Measurements from ENCODE around the gene EFNA5. TPM values are rescaled to one million over a fixed set of nuclear protein-coding genes. Genes with fewer than 3 reads are reported as not detected.

EFNA5 gene
- total and polyA plus RNA-seq, 10 of the 15 experiments (the other 5 are each of a cell fraction or from before 2014, with no cell fraction given) = 0.19 to 12.6 (median 3.9) TPM

GRCh38 chr5:107601076-107601475 is 69.7 kb downstream of the EFNA5 start (continued):
- no peak for TF ChIP-seq PRDM15 (CRISPR knock-in tag; IDR thresholded peaks at IDR 0.05)
- TF ChIP-seq BACH1 (IDR thresholded peaks at IDR 0.05; ENCODE audit: borderline replicate concordance) = no peak
- no peak for TF ChIP-seq YBX1 (IDR thresholded peaks at IDR 0.05)
- TF ChIP-seq CHD4 (IDR thresholded peaks at IDR 0.05) = no peak
- TF ChIP-seq HDAC2 (IDR thresholded peaks at IDR 0.05) = no peak
- no peak for TF ChIP-seq NFYB (IDR thresholded peaks at IDR 0.05; ENCODE audit: insufficient read depth, low read depth, low read length)
- TF ChIP-seq MAX (IDR thresholded peaks at IDR 0.05; ENCODE audit: low read depth, low read length) = no peak
- no peak for TF ChIP-seq HDAC6 (IDR thresholded peaks at IDR 0.05; ENCODE audit: unreplicated experiment)
- TF ChIP-seq ZNF274 (IDR thresholded peaks at IDR 0.05; ENCODE audit: insufficient read depth, insufficient read length) = no peak
- no peak for TF ChIP-seq STAT1 (conservative IDR thresholded peaks at IDR 0.05)
- no peak for TF ChIP-seq RUNX3 (IDR thresholded peaks at IDR 0.05; ENCODE audit: low read length)
- TF ChIP-seq CREB1 (IDR thresholded peaks at IDR 0.05; ENCODE audit: low read depth) = no peak
